Activated T-cell treated with anti-CD3 and anti-CD28 coated beads, Interleukin-2, amount 50 U/mL, for 4 hours (primary cell): ENCODE data around the gene PIP4K2B. TPM values are rescaled to one million over a fixed set of nuclear protein-coding genes. Genes with fewer than 3 reads are reported as not detected.

ENCODE experiments used
- ATAC-seq, 2 donors: fragments of 200-7000 bp; cut with Tn5 transposase; one replicate each; pipeline ENCODE4 v1.10.0; 2021
- DNase-seq: peaks from one replicate; pipeline ENCODE4 v3.0.0-alpha.2; 2020
- H3K27me3 Mint-ChIP-seq: one replicate; pipeline ENCODE4 v1.8.0; 2021; ENCODE audit warnings: low read depth, mixed read lengths
- H3K36me3 Mint-ChIP-seq: one replicate; pipeline ENCODE4 v1.8.0; 2022; ENCODE audit warnings: mixed read lengths; ENCODE audit not compliant: insufficient read depth
- H3K4me1 Mint-ChIP-seq: one replicate; pipeline ENCODE4 v1.8.0; 2021; ENCODE audit warnings: low read depth, mixed read lengths
- H3K4me3 Mint-ChIP-seq: one replicate; pipeline ENCODE4 v1.8.0; 2021; ENCODE audit warnings: mild to moderate bottlenecking, moderate library complexity, mixed read lengths
- H3K9me3 Mint-ChIP-seq: one replicate; pipeline ENCODE4 v1.8.0; 2021; ENCODE audit warnings: mixed read lengths
- total RNA-seq, 3 donors: library from RNA; stranded (reverse); gene quantifications; one replicate each; pipeline ENCODE4 v1.2.1, GENCODE V29; 2021

The PIP4K2B gene
- total RNA-seq, 3 donors from 2014 or later, result 33.6 to 40.5 (median 39.3) TPM

- no peak for DNase-seq
- H3K4me1 Mint-ChIP-seq, result peaks cover 42% of the 10 kb centered on the region
- ATAC-seq, result no peak
- H3K4me3 Mint-ChIP-seq, result no peak overlapping the region
- no peaks in the 10 kb centered on the region for H3K9me3 Mint-ChIP-seq
- H3K27me3 Mint-ChIP-seq, result no peaks in the 10 kb centered on the region
- peaks cover 37% of the 10 kb centered on the region for H3K36me3 Mint-ChIP-seq
Measured at GRCh38 chr17:38719943-38720641, 79.3 kb downstream of the PIP4K2B start.

GRCh38 chr17:38719289-38719942 lies 79.9 kb downstream of the PIP4K2B start:
- Mint-ChIP-seq H3K9me3 (no peaks in the 10 kb centered on the region), H3K4me1 (peaks cover 42% of the 10 kb centered on the region), H3K27me3 (no peaks in the 10 kb centered on the region), H3K4me3 (no peak overlapping the region), H3K36me3 (peaks cover 40% of the 10 kb centered on the region)
- no peak for ATAC-seq
- no peak for DNase-seq

GRCh38 chr17:38717139-38717745 lies 82.1 kb downstream of the PIP4K2B start:
- DNase-seq (no peak), ATAC-seq (no peak)
- H3K9me3 Mint-ChIP-seq, result no peaks in the 10 kb centered on the region
- peaks cover 45% of the 10 kb centered on the region for H3K36me3 Mint-ChIP-seq
- peaks cover 36% of the 10 kb centered on the region for H3K4me1 Mint-ChIP-seq
- no peak overlapping the region for H3K4me3 Mint-ChIP-seq
- no peaks in the 10 kb centered on the region for H3K27me3 Mint-ChIP-seq

- Mint-ChIP-seq H3K27me3 (no peaks in the 10 kb centered on the region), H3K4me1 (peaks cover 38% of the 10 kb centered on the region), H3K36me3 (peaks cover 45% of the 10 kb centered on the region), H3K4me3 (no peak overlapping the region), H3K9me3 (no peaks in the 10 kb centered on the region)
- DNase-seq (no peak), ATAC-seq (no peak)
Measured at GRCh38 chr17:38716368-38717005, 82.9 kb downstream of the PIP4K2B start.

Other genes with a start within 250 kb of the PIP4K2B start
- gene SRCIN1, start 193.6 kb downstream of the PIP4K2B start, total RNA-seq, result under 1 TPM in 2 of 3 donors, not detected in 1; 0.16 to 0.49 TPM
- 100 to 1,000 TPM; 110 to 131 (median 110) TPM for gene EPOP, start 124.6 kb downstream of the PIP4K2B start, total RNA-seq
- gene MLLT6, start 94.3 kb downstream of the PIP4K2B start, total RNA-seq, result 100 to 1,000 TPM; 263 to 315 (median 286) TPM
- gene CISD3, start 69.2 kb downstream of the PIP4K2B start, total RNA-seq, result 10 to 100 TPM; 47.2 to 73.3 (median 67.8) TPM
- gene PCGF2, start 51.2 kb downstream of the PIP4K2B start, total RNA-seq, result under 1 TPM; 0.16 to 0.58 (median 0.43) TPM
- gene PSMB3, start 46.8 kb downstream of the PIP4K2B start, total RNA-seq, result 100 to 1,000 TPM; 527 to 569 (median 554) TPM
- gene CWC25, start 25.8 kb upstream of the PIP4K2B start, total RNA-seq, result 10 to 100 TPM; 32.7 to 36.5 (median 32.9) TPM
- gene RPL23, start 54.2 kb upstream of the PIP4K2B start, total RNA-seq, result 1,000 to 10,000 TPM; 2,350 to 2,556 (median 2,362) TPM
- gene LASP1, start 70.5 kb upstream of the PIP4K2B start, total RNA-seq, result 100 to 1,000 TPM in 1 of 3 donors, 10 to 100 TPM in 2; 74.7 to 109 (median 88.2) TPM
- under 1 TPM in 1 of 3 donors, not detected in 2; 0.08 TPM for gene FBXO47, start 167.8 kb upstream of the PIP4K2B start, total RNA-seq